IPS-18c (cell line): ENCODE results near the gene ADAMTSL3.

ENCODE experiments used
- H3K4me3 ChIP-seq: 2 replicates; pipeline ENCODE4 v1.7.0; 2013; ENCODE audit warnings: low read depth, mild to moderate bottlenecking, low read length, moderate library complexity; ENCODE audit not compliant: insufficient read depth
- H3K9me3 ChIP-seq: one replicate; pipeline ENCODE4 v1.6.1; 2013; ENCODE audit warnings: mild to moderate bottlenecking, low read length, moderate library complexity; ENCODE audit not compliant: control insufficient read depth, insufficient read depth

The ADAMTSL3 gene

DNA sequence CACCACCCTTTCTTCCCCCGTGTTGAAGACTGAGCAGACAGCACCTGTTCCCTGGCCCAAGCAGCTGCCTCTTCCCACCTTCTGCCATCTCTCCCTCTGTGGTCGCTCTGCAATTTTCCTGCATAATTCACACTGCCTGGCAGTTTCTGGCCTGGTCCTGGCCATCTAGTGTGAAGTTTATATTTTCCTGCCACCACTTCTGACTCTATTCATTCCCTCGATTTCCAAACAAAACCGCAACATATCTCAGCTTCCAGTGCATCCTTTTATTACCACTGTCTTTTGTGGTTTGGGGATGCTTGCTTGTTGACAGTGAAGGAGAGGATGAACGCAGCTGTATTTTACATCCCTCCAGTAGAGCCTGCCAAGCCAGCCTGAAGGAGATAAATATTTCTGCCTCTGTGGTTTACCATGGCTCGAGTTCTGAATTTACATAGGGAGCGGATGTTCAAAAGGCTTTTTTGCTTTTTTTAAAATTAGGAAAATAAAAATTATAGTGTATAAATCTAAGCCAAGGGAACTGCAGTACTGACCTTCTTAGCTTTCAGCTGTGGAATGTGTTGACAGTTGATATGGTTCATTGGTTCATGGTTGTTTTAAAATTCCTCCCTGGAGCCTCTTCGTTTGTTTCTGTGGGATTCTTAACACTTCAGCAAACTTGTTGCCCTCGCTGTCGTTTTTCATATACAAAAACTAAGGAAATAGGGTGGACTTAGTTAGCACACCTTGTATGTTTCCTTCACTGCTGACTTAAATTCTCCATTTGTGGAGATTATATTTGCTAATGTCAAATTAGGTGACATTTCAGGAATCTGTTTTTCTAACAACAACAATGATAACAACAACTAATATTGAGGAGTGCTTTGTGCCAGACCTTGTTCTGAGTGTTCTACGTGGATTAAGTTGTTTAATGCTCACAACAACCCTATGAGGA, 250.5 kb downstream of the ADAMTSL3 start:
- H3K4me3 ChIP-seq: no peak overlapping the region

DNA sequence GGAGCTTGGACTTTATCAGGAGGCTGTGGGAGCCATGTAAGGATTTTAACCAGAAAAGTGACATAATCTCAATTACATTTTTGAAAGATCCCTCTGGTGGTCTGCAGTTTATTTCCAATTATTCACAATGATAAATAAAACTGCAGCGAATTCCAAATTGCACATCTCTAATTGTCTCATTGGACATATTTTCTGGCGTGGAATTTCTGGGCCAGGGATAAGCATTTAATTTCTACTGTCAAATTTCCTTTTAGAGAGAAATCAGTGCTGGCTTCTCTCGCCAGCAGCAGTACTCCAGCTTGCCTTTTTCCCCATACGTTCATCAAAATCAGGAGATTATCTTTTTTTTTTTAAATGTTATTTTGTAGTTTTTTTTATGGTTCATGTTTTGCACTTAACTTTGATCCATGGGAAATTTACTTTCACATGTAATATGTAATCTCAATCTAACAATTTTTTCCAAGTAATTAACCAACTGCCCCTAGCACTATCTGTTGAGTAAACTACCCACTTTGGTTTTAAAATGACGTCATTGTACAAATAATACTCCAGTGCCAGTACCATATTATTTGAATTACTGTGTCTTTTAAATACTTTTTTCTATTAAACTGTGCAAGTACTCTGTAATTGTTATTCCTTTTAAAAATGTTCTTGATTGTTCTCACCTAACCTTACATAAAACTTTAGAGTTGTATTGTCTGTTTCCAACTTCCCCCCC, 251.8 kb downstream of the ADAMTSL3 start:
- no peaks in the 10 kb centered on the region for H3K9me3 ChIP-seq

More for the DNA sequence above, 250.5 kb downstream of the ADAMTSL3 start:
- no peaks in the 10 kb centered on the region for H3K9me3 ChIP-seq

DNA sequence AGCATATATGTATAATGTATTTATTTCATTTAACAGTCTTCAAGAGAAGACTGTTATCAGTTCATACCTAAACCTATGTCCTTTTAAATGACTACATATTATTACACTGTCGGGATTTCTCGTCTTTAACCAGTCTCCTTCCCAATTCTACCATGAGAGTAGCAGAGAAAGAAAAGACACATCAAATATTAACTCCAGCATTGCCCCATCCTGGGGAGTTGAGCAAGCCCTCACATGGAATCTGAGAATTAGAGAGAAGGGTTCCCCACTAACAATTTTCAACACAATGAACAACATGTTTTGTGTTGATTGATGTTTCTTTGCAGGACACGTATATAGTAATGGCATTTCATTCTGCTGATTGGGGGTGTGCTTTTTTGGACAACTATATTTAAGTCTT, 257.4 kb downstream of the ADAMTSL3 start:
- Histone ChIP-seq H3K9me3 (no peaks in the 10 kb centered on the region), H3K4me3 (no peak overlapping the region)

More for the DNA sequence above, 251.8 kb downstream of the ADAMTSL3 start:
- H3K4me3 ChIP-seq: no peak overlapping the region

DNA sequence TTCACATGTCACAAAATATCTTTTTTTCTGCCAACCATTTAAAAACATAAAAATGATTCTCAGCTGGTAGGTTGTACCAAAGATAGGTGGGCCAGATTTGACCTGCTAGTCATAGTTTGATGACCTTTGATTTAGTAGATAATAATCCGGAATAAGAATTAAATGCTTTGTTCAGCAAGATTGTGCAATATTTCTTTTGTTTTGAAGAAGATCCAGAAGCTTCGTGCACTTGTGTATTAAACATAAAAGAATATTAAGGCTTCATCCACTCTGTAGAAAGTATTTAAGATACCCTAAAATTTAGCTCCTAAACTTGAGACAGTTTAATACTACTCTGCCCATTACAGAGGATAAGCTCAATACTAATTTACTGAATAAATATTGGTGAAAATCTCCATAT, 258.4 kb downstream of the ADAMTSL3 start:
- Histone ChIP-seq H3K9me3 (no peaks in the 10 kb centered on the region), H3K4me3 (no peak overlapping the region)

DNA sequence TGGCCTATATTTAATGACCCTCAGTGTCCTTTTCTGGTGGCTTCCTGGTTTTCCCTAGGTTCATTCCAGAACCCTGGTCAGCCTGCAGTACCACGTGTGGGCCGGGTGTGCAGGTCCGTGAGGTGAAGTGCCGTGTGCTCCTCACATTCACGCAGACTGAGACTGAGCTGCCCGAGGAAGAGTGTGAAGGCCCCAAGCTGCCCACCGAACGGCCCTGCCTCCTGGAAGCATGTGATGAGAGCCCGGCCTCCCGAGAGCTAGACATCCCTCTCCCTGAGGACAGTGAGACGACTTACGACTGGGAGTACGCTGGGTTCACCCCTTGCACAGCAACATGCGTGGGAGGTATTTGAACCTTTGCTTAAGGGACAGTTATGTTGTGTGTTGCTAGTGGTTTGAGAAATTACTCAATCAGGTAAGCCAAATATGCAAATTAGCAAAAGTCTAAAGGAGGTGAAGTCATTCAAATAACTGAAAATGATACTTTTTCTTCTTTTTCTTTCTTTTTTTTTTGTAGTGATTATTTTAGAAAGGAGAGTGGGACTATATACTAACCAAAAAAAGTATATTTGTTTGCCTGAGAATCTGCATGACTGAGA, 259.2 kb downstream of the ADAMTSL3 start:
- no peak overlapping the region for H3K4me3 ChIP-seq
- no peaks in the 10 kb centered on the region for H3K9me3 ChIP-seq

DNA sequence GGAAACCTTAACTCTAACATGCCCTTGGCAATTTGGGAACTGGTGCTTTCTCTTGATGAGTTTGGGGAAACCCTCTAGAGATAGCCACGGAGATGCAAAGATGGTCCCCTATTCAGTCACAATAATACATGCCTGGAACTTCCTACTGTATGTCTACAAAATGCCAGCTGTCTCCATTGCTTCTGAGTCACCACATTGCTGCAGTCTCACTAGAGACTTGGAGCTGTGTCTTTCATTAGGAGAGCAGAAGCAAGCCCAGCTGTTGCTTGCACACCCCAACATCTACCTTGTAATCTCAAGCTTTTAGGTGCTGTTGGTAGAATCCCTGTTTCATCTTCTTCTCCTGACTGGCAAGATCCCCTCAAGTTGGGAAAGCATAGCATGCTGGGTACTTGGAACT, 261.0 kb downstream of the ADAMTSL3 start:
- H3K9me3 ChIP-seq: no peaks in the 10 kb centered on the region
- no peak overlapping the region for H3K4me3 ChIP-seq

DNA sequence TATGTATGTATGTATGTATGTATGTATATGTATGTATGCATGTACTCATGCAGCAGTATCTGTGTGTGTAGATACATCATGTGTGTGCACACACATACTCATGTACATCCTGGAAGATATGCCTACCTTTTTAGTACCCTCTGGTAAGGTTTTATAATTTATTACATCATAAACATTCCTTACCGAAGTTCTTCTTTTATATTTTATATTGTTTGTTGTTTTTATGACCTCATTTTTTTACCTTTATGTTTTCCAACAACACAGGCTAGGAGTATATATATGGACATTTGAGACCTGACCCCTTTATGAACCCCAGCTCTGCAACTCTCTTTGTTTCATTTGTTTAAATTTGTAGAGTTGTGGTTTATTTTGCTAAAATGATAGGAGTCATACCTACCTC, 263.5 kb downstream of the ADAMTSL3 start:
- Histone ChIP-seq H3K9me3 (no peaks in the 10 kb centered on the region), H3K4me3 (no peak overlapping the region)

DNA sequence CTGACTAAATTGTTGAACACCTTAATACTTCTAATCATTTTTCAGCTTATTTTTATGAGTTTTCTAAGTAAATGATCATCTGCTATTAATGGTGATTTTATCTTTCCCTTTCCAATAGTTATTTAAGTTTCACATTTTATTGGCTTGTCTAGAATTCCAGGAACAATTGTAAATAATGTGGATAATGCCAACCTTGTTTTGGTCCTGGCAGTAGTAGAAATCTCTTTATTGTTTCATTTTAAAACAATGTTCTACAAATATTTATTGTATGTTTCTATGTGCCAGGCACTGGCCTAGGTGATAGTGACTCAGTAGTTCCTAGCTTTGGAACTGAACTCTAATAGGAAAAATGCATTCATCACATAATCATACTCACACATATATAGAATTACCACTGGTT, 264.1 kb downstream of the ADAMTSL3 start:
- Histone ChIP-seq H3K4me3 (no peak overlapping the region), H3K9me3 (no peaks in the 10 kb centered on the region)

DNA sequence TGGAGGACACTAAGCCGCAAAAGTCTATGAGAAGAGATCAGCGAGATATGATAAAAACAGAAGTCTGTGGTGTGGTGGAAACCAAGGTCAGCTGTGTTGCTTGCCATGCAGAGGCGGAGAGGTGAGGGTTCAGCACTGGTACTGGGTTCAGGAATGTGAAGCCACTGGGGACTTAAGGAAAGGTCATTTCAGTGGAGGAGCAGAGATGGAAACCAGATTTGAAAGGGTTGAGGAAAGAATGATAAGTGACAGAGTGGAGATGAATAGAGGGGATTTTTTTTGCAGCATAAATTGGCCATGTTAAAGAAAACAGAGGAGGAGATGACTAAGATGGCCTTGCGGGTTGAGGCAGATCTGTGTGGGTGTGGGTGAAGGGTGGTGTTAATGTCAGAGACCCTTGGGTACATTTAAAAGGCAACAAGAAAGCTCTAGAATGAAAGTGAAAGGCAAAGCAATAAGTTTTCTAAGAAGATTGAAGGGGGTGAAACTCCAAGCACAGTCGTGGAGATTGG, 265.5 kb downstream of the ADAMTSL3 start:
- no peaks in the 10 kb centered on the region for H3K9me3 ChIP-seq
- H3K4me3 ChIP-seq: no peak overlapping the region

DNA sequence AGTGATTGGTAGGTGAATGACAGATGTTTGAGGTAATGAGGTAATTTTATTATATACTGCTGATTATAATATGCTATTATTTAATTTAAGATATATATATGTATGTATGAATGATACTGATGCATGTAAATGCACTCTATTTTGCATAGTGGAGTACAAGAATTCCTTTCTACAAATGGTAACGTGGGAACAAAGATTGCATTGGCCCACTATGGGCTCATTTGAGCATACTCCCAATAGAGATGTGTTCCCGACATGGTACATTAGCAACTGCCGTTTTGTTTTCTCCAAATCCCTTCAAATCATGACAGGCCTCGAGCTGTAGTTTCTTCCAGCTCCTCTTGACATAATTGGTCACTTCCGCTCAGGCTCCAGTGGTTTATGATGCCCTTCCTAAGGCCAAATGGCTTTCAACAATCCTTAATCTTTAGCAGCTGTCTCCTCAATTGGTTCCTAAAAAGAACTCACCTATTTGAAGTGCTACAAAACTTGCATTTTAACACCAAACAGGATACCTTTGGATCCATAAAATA, 266.1 kb downstream of the ADAMTSL3 start:
- Histone ChIP-seq H3K9me3 (no peaks in the 10 kb centered on the region), H3K4me3 (no peak overlapping the region)

DNA sequence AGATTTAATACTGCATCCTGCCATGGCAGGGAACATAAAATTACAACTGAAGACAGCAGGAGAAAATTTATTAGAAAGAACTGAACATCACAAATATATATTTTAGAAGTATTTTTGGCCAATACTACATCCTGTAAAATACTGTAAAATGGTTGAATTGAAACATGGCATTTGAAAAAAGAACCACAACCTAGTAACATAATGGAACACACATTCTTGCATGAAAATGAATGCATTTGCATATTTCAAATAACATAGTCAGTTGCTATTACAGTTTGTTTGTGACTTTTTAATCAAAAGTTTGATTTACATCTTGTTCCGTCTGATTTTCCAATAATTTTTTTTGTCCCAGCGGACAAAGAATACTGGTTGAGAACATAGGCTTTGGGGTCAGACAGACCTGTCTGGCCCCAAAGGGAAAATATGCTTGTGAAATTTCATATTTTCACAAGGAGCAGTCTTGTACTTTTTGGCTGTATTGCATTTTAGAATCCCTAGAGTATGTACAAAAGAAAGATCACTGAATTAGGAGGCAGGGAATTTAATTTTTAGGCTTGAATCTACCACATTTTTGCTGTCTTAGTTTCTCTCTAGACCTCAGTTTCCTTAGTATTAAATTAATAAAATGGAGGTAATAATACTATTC, 268.8 kb downstream of the ADAMTSL3 start:
- Histone ChIP-seq H3K9me3 (no peaks in the 10 kb centered on the region), H3K4me3 (no peak overlapping the region)

DNA sequence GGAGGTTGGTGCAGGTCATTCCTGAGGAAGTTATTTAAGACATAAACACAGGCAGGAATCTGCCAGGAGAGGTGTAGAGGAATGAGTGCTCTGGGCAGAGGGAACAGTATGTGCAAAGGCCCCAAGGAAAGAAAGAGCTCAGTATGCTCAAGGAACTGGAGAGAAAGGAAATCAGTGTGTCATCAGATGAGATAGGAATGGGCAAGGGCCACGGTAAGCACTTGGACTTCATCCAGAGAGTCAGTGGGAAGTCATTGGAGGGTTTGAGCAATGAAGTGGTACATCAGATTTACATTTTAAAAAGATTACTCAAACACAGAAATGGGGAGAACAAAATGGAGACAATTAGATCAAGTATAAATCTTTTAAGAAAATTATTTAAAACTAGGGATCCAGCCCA, 272.2 kb downstream of the ADAMTSL3 start:
- H3K9me3 ChIP-seq: no peaks in the 10 kb centered on the region
- H3K4me3 ChIP-seq: no peak overlapping the region

DNA sequence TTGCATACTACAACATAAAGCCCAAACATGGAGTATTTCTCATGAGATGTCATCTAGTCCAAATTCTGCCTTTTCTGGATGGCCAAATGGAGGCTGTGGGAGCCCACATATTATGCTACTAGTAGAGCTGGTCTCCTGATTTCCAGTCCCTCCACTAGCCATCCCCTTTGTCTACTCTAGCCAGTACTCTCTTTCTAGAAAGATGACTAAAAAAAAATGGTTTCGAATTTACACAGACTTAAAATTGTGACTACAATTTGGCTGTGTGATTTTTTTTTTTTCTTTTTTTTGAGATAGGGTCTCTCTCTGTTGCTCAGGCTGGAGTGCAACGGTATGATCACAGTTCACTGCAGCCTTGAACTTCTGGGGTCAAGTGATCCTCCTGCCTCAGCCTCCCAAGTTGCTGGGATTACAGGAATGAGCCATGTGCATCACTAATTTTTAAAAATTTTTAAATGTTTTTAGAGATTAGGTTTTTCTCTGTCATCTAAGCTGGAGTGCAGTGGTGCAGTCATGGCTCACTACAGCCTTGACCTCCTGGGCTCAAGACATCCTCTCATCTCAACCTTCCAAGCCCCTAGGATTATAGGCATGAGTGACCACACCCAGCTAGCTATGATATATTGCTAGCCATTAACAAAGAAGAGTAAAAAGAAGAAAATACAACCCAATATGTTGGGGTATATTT, 273.9 kb downstream of the ADAMTSL3 start:
- H3K4me3 ChIP-seq: no peak overlapping the region

DNA sequence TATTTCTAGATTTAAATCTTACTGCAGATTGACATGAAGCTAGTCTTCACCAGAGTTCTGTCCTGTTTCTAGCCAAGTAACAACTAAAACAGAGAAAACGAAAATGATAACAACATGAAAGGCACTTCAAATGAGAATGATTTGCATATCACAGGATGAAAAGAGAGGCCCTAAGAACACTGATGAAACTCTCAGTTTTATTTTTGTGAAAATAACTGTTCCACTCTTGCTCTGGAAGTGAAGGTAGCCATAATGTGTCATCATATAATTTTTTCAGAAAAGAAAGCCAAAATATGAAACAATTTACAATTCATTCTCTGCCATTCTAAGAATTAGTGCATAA, 274.4 kb downstream of the ADAMTSL3 start:
- no peak overlapping the region for H3K4me3 ChIP-seq
- no peaks in the 10 kb centered on the region for H3K9me3 ChIP-seq

More for the DNA sequence above, 273.9 kb downstream of the ADAMTSL3 start:
- no peaks in the 10 kb centered on the region for H3K9me3 ChIP-seq

DNA sequence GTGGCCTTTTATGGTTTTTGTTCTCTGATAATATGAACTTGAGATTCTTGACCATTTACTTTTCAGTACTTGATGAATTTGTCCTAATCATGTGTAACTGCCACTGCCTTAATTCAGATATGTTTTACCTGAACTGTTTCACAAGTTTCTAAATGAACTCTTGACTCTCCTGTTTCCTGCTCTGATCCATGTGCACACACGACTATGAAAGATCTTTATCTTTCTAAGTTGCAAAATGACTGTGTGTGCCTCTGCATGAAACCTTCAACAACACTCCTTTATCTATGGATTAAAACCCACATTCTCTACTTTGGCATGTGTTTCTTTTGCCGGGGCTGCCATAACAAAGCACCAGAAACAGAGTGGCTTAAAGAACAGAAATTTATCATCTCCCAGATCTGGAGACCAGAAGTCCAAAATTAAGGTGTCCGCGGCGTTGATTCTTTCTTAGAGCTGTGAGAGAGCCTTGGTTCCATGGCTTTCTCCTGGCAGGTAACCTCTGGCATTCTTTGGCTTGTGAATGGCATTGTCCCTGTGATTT, 275.0 kb downstream of the ADAMTSL3 start:
- Histone ChIP-seq H3K9me3 (no peaks in the 10 kb centered on the region), H3K4me3 (no peak overlapping the region)

DNA sequence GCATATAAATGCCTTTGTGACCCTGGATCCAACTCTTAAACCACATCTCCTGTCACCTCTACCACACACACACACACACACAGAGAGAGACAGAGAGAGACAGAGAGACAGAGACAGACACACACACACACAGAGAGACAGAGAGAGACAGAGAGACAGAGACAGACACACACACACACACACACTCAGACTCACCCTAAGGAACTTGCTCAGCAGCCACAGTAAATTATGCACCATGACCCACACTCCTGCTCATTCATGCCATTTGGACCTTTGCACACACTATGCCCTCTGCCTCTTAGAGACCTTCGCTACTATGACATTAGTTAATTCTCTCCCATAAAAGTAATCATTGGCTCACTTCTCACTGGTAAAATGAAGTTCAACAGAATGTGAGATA, 275.7 kb downstream of the ADAMTSL3 start:
- Histone ChIP-seq H3K9me3 (no peaks in the 10 kb centered on the region), H3K4me3 (no peak overlapping the region)
